Prostate gland (tissue), 2 donors: ENCODE results near the gene APPBP2. TPM values are rescaled to one million over a fixed set of nuclear protein-coding genes. Genes with fewer than 3 reads are reported as not detected.

Experiments
- DNase-seq: peaks from one replicate; pipeline ENCODE4 v3.0.0-alpha.2; 2019; ENCODE audit warnings: low spot score
- H3K27ac ChIP-seq, 2 donors: fragments of 200-600 bp; sonication (generic); 2 replicates each; pipeline ENCODE4 v1.5.1; 2017 to 2019
- H3K27me3 ChIP-seq: fragments of 200-600 bp; sonication (generic); replicated peaks from 2 replicates; pipeline ENCODE4 v1.5.1; 2019; ENCODE audit not compliant: insufficient read depth
- H3K36me3 ChIP-seq, 2 donors: fragments of 200-600 bp; sonication (generic); 1 replicate in 1 of 2; 2 replicates in 1 of 2; pipeline versions ENCODE4 v1.5.1 to v1.8.1; 2017 to 2019
- H3K4me1 ChIP-seq: fragments of 200-600 bp; sonication (generic); replicated peaks from 2 replicates; pipeline ENCODE4 v1.5.1; 2019
- H3K4me3 ChIP-seq, 2 donors: fragments of 200-600 bp; sonication (generic); 2 replicates each; pipeline ENCODE4 v1.5.1; 2017 to 2019
- H3K9me3 ChIP-seq: fragments of 200-600 bp; sonication (generic); 2 replicates; pipeline ENCODE4 v1.5.1; 2017
- POLR2A ChIP-seq: fragments of 450-650 bp; IDR thresholded peaks from one replicate; pipeline ENCODE4 v1.6.1; 2016; ENCODE audit warnings: antibody characterized with exemption, mild to moderate bottlenecking
- POLR2AphosphoS5 ChIP-seq: sonication (generic); formaldehyde crosslinking; IDR thresholded peaks from one replicate; pipeline ENCODE4 v1.6.1; 2017; ENCODE audit warnings: antibody characterized with exemption
- WGBS: methylation state at CpG from one replicate; pipeline ENCODE4 v1.1.5; 2018; 5-methylcytosine and 5-hydroxymethylcytosine counted together
- intact Hi-C: fragments of 100-400 bp; cut with DNase I; formaldehyde crosslinking; loops from one replicate; pipeline ENCODE4 v1.14.2; 2022
- small RNA-seq, 2 donors: library from RNA; depleted of rRNA; stranded (forward); fragments of <200 nt; gene quantifications; one replicate each; pipeline ENCODE3, GENCODE V24; 2016
- total RNA-seq, 2 donors: library from RNA; depleted of rRNA; stranded (reverse); fragments of >200 nt; gene quantifications; one replicate each; pipeline ENCODE4 v1.1.0, GENCODE V29; 2016
- TF ChIP-seq, protein P1 (sequence below), 4 experiments: fragments of 200-600 bp in 2 of 4; fragments of 450-650 bp in 2 of 4; sonication (generic) in 2 of 4; IDR thresholded peaks; 1 replicate in 3 of 4; 2 replicates in 1 of 4; pipeline ENCODE4 v1.5.1; 2016 to 2019; ENCODE audit warnings: antibody characterized with exemption in 4 of 4, mild to moderate bottlenecking in 2 of 4, moderate library complexity in 2 of 4

Gene APPBP2
- total RNA-seq, 2 donors from 2014 or later, result 35.7 to 50.0 TPM

DNA sequence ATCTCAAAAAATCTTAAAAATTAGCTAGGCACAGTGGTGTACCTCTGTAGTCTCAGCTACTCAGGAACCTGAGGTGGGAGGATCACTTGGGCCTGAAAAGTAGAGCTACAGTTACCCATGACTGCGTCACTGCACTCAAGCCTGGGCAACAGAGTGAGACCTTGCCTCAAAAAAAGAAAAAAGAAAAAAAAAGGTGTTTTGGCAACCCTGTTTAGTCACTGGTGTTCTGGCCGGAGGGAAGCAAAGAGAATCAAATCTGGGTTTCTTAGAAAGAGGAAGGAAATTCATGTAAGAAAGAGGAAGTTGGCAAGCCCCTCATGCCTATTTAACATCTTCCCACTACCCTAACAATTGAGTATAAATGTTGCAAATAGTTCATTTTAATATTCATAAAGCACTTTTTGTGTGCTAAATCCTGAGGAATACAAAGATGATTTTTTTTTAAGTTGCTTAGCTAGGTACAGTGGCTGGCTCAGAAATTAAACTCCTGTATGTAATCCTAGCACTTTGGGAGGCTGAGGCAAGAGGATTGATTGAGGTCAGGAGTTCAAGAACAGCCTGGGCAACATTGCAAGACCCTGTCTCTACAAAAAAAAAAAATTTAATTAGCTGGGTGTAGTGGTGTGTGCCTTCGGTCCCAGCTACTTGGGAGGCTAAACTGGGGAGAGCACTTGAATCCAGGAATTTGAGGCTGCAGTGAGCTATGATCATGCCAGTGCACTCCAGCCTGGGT, 127.6 kb downstream of the APPBP2 start:
- TF ChIP-seq, protein P1, sequence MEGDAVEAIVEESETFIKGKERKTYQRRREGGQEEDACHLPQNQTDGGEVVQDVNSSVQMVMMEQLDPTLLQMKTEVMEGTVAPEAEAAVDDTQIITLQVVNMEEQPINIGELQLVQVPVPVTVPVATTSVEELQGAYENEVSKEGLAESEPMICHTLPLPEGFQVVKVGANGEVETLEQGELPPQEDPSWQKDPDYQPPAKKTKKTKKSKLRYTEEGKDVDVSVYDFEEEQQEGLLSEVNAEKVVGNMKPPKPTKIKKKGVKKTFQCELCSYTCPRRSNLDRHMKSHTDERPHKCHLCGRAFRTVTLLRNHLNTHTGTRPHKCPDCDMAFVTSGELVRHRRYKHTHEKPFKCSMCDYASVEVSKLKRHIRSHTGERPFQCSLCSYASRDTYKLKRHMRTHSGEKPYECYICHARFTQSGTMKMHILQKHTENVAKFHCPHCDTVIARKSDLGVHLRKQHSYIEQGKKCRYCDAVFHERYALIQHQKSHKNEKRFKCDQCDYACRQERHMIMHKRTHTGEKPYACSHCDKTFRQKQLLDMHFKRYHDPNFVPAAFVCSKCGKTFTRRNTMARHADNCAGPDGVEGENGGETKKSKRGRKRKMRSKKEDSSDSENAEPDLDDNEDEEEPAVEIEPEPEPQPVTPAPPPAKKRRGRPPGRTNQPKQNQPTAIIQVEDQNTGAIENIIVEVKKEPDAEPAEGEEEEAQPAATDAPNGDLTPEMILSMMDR (IDR thresholded peaks at IDR 0.05), result no peak
- TF ChIP-seq POLR2A (no peak), POLR2AphosphoS5 (no peak)
- WGBS, result 83% methylated on average over 3 of the region's 3 CpGs
- Histone ChIP-seq H3K4me3 (no peak overlapping the region), H3K36me3 (no peaks in the 10 kb centered on the region), H3K27me3 (no peaks in the 10 kb centered on the region), H3K9me3 (no peaks in the 10 kb centered on the region), H3K27ac (no peak overlapping the region), H3K4me1 (no peaks in the 10 kb centered on the region)
- intact Hi-C loops, result no loop called here
- DNase-seq, result no peak

DNA sequence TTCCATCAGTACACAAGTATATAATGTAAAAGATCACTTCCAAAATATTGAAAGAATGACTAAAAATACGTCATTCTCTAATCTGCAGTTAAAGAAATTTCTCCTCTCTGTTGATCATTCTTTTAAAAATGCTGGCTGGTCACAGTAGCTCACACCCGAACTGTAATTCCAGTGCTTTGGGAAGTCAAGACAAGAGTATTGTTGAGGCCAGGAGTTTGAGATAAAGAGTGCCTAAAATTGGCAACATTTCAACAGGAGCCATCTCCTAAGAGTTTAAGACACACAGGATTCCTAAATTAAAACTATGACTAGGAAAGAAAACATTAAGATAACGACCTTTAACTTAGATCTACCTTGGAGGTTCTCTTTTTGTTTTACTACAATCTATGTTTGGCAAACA, 129.6 kb downstream of the APPBP2 start:
- no peak for DNase-seq
- 79% methylated on average over 3 of the region's 3 CpGs for WGBS
- H3K9me3 ChIP-seq, result no peaks in the 10 kb centered on the region
- H3K4me1 ChIP-seq, result no peaks in the 10 kb centered on the region
- no peaks in the 10 kb centered on the region for H3K36me3 ChIP-seq
- intact Hi-C loops, result no loop called here
- TF ChIP-seq POLR2A (no peak), POLR2AphosphoS5 (no peak)
- TF ChIP-seq, protein P1 (IDR thresholded peaks at IDR 0.05), result no peak
- no peak overlapping the region for H3K4me3 ChIP-seq
- no peak overlapping the region for H3K27ac ChIP-seq
- H3K27me3 ChIP-seq, result no peaks in the 10 kb centered on the region

GRCh38 chr17:60395508-60396065, 130.5 kb downstream of the APPBP2 start:
- no peaks in the 10 kb centered on the region for H3K36me3 ChIP-seq
- no peaks in the 10 kb centered on the region for H3K9me3 ChIP-seq
- H3K4me3 ChIP-seq, result no peak overlapping the region
- TF ChIP-seq, protein P1 (IDR thresholded peaks at IDR 0.05), result no peak
- TF ChIP-seq POLR2AphosphoS5 (no peak), POLR2A (no peak)
- no peaks in the 10 kb centered on the region for H3K4me1 ChIP-seq
- no peak overlapping the region for H3K27ac ChIP-seq
- intact Hi-C loops, result no loop called here
- H3K27me3 ChIP-seq, result no peaks in the 10 kb centered on the region
- 85% methylated on average over 4 of the region's 4 CpGs for WGBS
- no peak for DNase-seq

DNA sequence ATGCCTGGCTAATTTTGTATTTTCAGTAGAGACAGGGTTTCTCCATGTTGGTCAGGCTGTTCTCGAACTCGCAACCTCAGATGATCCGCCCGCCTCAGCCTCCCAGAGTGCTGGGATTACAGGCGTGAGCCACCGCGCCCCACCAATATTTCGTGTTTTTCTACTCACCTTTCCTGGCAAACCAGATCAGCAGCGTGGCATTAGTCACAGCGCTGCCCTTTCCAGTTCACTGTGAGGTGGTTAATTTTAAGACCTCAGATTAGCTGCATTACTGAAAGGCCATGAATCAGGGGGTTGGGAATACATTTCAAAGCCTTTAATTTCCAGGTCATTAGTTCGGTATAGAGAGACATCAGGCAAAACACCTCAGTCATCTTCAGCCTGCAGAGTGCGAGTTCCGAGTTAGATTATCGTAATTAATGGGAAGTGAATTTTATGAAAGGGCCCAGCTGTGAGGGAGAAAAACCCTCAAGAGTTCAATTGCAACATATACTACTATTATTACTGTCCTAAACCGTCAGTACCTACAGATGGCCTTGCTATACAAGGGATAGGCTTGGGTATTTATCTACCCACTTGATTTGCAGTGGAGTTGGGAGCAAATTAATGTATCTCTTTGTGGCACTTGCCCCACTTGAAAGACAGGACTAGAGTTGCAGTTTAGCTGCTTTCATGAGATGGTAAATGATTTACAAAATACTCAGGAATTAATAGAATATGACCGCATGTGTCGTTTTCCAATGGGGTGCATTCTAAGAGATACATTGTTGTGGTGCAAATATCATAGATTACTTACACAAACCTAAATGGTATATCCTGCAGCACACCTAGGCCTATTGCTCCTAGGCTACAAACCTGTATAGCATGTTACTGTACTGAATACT, 132.0 kb downstream of the APPBP2 start:
- H3K9me3 ChIP-seq, result no peaks in the 10 kb centered on the region
- no peaks in the 10 kb centered on the region for H3K36me3 ChIP-seq
- H3K4me3 ChIP-seq, result no peak overlapping the region
- H3K27ac ChIP-seq, result no peak overlapping the region
- no peak for DNase-seq
- peaks cover 5% of the 10 kb centered on the region for H3K4me1 ChIP-seq
- H3K27me3 ChIP-seq, result no peaks in the 10 kb centered on the region
- TF ChIP-seq, protein P1 (IDR thresholded peaks at IDR 0.05), result no peak
- TF ChIP-seq POLR2AphosphoS5 (no peak), POLR2A (no peak)
- intact Hi-C loops, result no loop called here
- WGBS, result 92% methylated on average over 17 of the region's 17 CpGs

Small RNAs within 50 kb of the gene (small RNA-seq; reads per million reads assigned to genes)
- 0 reads per million in 2 donors for gene AC011921.2

Other genes with a start within 250 kb of the APPBP2 start
- gene USP32, start 134.1 kb downstream of the APPBP2 start, total RNA-seq, result 10 to 100 TPM; 21.8 to 59.3 TPM
- 1 to 10 TPM in 1 of 2 donors, not detected in 1; 5.9 TPM for gene CHCT1, start 103.8 kb downstream of the APPBP2 start, total RNA-seq
- 10 to 100 TPM; 10.4 to 18.9 TPM for gene PPM1D, start 74.0 kb upstream of the APPBP2 start, total RNA-seq
- 10 to 100 TPM; 57.8 to 93.9 TPM for gene BCAS3, start 151.6 kb upstream of the APPBP2 start, total RNA-seq